Measurements from ENCODE around the gene GAGE12H.
"Not testable (repeated sequence)": the region's sequence is repeated elsewhere in the genome, so short reads cannot be mapped to it uniquely, and the experiment has no call there.

Gene GAGE12H

GRCh38 chrX:49579649-49580048 is at the start of gene GAGE12H:
GAGE12H (plus strand) TSS chrX:49579949; CDS start chrX:49581104, 1,155 bp downstream.
- not testable (repeated sequence) for H3K4me3 ChIP-seq (ENCODE audit: low read length); H3K27ac ChIP-seq (ENCODE audit: low read length); H3K4me1 ChIP-seq (ENCODE audit: low read length); H3K4me2 ChIP-seq (ENCODE audit: low read length); H3K36me3 ChIP-seq (replicated peaks; ENCODE audit: low read depth, low read length); H3K9ac ChIP-seq (ENCODE audit: low read length); H3K27me3 ChIP-seq (ENCODE audit: low read depth, low read length); H3K79me2 ChIP-seq (ENCODE audit: low read length); H3K9me3 ChIP-seq (ENCODE audit: insufficient read depth, low read length); H2AFZ ChIP-seq (ENCODE audit: low read depth, low read length); H4K20me1 ChIP-seq (ENCODE audit: insufficient read depth, low read length)

GRCh38 chrX:49531877-49532276 is 47.9 kb upstream of the GAGE12H start, which contains the start of gene GAGE12C:
GAGE12C (plus strand) TSS chrX:49532177; CDS start chrX:49533332, 1,155 bp downstream.
- not testable (repeated sequence) for H3K4me1 ChIP-seq (ENCODE audit: low read length); H3K27me3 ChIP-seq (ENCODE audit: low read depth, low read length); H3K4me3 ChIP-seq (ENCODE audit: low read length); H3K9me3 ChIP-seq (ENCODE audit: insufficient read depth, low read length); H3K4me2 ChIP-seq (ENCODE audit: low read length); H4K20me1 ChIP-seq (ENCODE audit: insufficient read depth, low read length); H3K27ac ChIP-seq (ENCODE audit: low read length); H3K36me3 ChIP-seq (replicated peaks; ENCODE audit: low read depth, low read length); H3K79me2 ChIP-seq (ENCODE audit: low read length); H3K9ac ChIP-seq (ENCODE audit: low read length); H2AFZ ChIP-seq (ENCODE audit: low read depth, low read length)

DNA sequence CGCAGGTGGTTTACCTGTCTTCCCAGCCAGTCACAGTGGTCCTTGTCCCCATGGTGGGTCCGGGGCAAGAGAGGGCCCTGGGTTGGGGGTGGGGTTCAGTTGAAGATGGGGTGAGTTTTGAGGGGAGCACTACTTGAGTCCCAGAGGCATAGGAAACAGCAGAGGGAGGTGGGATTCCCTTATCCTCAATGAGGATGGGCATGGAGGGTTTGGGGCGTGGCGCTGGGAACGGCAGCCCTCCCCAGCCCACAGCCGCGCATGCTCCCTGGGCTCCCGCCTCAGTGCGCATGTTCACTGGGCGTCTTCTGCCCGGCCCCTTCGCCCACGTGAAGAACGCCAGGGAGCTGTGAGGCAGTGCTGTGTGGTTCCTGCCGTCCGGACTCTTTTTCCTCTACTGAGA is 38.3 kb upstream of the GAGE12H start, which contains the start of gene GAGE12D:
Gene GAGE12D (plus strand): TSS at position 301 of the 400 bp plus-strand sequence. CDS start 1,155 bp downstream, outside the sequence.
- H3K4me1 ChIP-seq (ENCODE audit: low read length); H3K4me3 ChIP-seq (ENCODE audit: low read length); H3K36me3 ChIP-seq (replicated peaks; ENCODE audit: low read depth, low read length); H3K27me3 ChIP-seq (ENCODE audit: low read depth, low read length); H3K9me3 ChIP-seq (ENCODE audit: insufficient read depth, low read length); H3K79me2 ChIP-seq (ENCODE audit: low read length); H4K20me1 ChIP-seq (ENCODE audit: insufficient read depth, low read length); H2AFZ ChIP-seq (ENCODE audit: low read depth, low read length); H3K27ac ChIP-seq (ENCODE audit: low read length); H3K9ac ChIP-seq (ENCODE audit: low read length); H3K4me2 ChIP-seq (ENCODE audit: low read length): not testable (repeated sequence)

GRCh38 chrX:49550989-49551388 is 28.8 kb upstream of the GAGE12H start, which contains the start of gene GAGE12E:
GAGE12E (plus strand) TSS chrX:49551289; CDS start chrX:49552444, 1,155 bp downstream.
- H3K36me3 ChIP-seq (replicated peaks; ENCODE audit: low read depth, low read length); H3K4me1 ChIP-seq (ENCODE audit: low read length); H3K9me3 ChIP-seq (ENCODE audit: insufficient read depth, low read length); H2AFZ ChIP-seq (ENCODE audit: low read depth, low read length); H4K20me1 ChIP-seq (ENCODE audit: insufficient read depth, low read length); H3K4me2 ChIP-seq (ENCODE audit: low read length); H3K9ac ChIP-seq (ENCODE audit: low read length); H3K79me2 ChIP-seq (ENCODE audit: low read length); H3K27ac ChIP-seq (ENCODE audit: low read length); H3K27me3 ChIP-seq (ENCODE audit: low read depth, low read length); H3K4me3 ChIP-seq (ENCODE audit: low read length): not testable (repeated sequence)

DNA sequence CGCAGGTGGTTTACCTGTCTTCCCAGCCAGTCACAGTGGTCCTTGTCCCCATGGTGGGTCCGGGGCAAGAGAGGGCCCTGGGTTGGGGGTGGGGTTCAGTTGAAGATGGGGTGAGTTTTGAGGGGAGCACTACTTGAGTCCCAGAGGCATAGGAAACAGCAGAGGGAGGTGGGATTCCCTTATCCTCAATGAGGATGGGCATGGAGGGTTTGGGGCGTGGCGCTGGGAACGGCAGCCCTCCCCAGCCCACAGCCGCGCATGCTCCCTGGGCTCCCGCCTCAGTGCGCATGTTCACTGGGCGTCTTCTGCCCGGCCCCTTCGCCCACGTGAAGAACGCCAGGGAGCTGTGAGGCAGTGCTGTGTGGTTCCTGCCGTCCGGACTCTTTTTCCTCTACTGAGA is 19.2 kb upstream of the GAGE12H start, which contains the start of gene GAGE12F:
Gene GAGE12F (plus strand): TSS at position 301 of the 400 bp plus-strand sequence. CDS start 1,155 bp downstream, outside the sequence.
- H3K79me2 ChIP-seq (ENCODE audit: low read length); H3K4me3 ChIP-seq (ENCODE audit: low read length); H3K27ac ChIP-seq (ENCODE audit: low read length); H3K4me2 ChIP-seq (ENCODE audit: low read length); H3K36me3 ChIP-seq (replicated peaks; ENCODE audit: low read depth, low read length); H3K9me3 ChIP-seq (ENCODE audit: insufficient read depth, low read length); H3K27me3 ChIP-seq (ENCODE audit: low read depth, low read length); H3K4me1 ChIP-seq (ENCODE audit: low read length); H3K9ac ChIP-seq (ENCODE audit: low read length); H4K20me1 ChIP-seq (ENCODE audit: insufficient read depth, low read length); H2AFZ ChIP-seq (ENCODE audit: low read depth, low read length): not testable (repeated sequence)

DNA sequence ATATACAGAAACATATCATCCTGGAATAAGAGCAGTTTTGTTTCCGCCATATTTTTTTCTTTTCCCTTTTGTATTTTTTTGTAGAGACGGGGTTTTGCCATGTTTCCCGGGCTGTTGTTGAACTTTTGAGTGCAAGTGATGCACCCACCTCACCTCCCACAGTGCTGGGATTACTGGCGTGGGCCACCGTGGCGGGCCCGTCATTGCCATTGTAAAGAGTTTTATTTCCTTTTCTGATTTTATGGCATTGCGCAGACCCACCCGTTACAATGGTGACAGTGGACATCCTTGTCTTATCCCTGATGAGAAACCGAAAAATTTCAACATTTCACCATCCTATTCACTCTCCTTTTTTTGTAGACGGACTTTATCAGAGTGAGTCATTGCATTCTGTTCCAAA is 11.0 kb upstream of the GAGE12H start:
- H3K4me2 ChIP-seq (ENCODE audit: low read length), result not testable (repeated sequence)

GRCh38 chrX:49569152-49569551 is 10.6 kb upstream of the GAGE12H start:
- H3K79me2 ChIP-seq (ENCODE audit: low read length); H3K4me2 ChIP-seq (ENCODE audit: low read length); H3K4me1 ChIP-seq (ENCODE audit: low read length); H3K9me3 ChIP-seq (ENCODE audit: insufficient read depth, low read length); H3K36me3 ChIP-seq (replicated peaks; ENCODE audit: low read depth, low read length); H4K20me1 ChIP-seq (ENCODE audit: insufficient read depth, low read length); H2AFZ ChIP-seq (ENCODE audit: low read depth, low read length); H3K4me3 ChIP-seq (ENCODE audit: low read length); H3K27me3 ChIP-seq (ENCODE audit: low read depth, low read length); H3K9ac ChIP-seq (ENCODE audit: low read length); H3K27ac ChIP-seq (ENCODE audit: low read length): not testable (repeated sequence)

More for the DNA sequence above, 11.0 kb upstream of the GAGE12H start:
- not testable (repeated sequence) for H3K4me1 ChIP-seq (ENCODE audit: low read length); H3K27ac ChIP-seq (ENCODE audit: low read length); H3K36me3 ChIP-seq (replicated peaks; ENCODE audit: low read depth, low read length); H3K4me3 ChIP-seq (ENCODE audit: low read length); H3K27me3 ChIP-seq (ENCODE audit: low read depth, low read length); H4K20me1 ChIP-seq (ENCODE audit: insufficient read depth, low read length); H3K9me3 ChIP-seq (ENCODE audit: insufficient read depth, low read length); H3K9ac ChIP-seq (ENCODE audit: low read length); H3K79me2 ChIP-seq (ENCODE audit: low read length); H2AFZ ChIP-seq (ENCODE audit: low read depth, low read length)

DNA sequence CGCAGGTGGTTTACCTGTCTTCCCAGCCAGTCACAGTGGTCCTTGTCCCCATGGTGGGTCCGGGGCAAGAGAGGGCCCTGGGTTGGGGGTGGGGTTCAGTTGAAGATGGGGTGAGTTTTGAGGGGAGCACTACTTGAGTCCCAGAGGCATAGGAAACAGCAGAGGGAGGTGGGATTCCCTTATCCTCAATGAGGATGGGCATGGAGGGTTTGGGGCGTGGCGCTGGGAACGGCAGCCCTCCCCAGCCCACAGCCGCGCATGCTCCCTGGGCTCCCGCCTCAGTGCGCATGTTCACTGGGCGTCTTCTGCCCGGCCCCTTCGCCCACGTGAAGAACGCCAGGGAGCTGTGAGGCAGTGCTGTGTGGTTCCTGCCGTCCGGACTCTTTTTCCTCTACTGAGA is 9.6 kb upstream of the GAGE12H start, which contains the start of gene GAGE12G:
Gene GAGE12G (plus strand): TSS at position 301 of the 400 bp plus-strand sequence. CDS start 1,155 bp downstream, outside the sequence.
- H3K27ac ChIP-seq (ENCODE audit: low read length); H3K4me2 ChIP-seq (ENCODE audit: low read length); H3K4me3 ChIP-seq (ENCODE audit: low read length); H2AFZ ChIP-seq (ENCODE audit: low read depth, low read length); H4K20me1 ChIP-seq (ENCODE audit: insufficient read depth, low read length); H3K9ac ChIP-seq (ENCODE audit: low read length); H3K4me1 ChIP-seq (ENCODE audit: low read length); H3K27me3 ChIP-seq (ENCODE audit: low read depth, low read length); H3K79me2 ChIP-seq (ENCODE audit: low read length); H3K36me3 ChIP-seq (replicated peaks; ENCODE audit: low read depth, low read length); H3K9me3 ChIP-seq (ENCODE audit: insufficient read depth, low read length): not testable (repeated sequence)

DNA sequence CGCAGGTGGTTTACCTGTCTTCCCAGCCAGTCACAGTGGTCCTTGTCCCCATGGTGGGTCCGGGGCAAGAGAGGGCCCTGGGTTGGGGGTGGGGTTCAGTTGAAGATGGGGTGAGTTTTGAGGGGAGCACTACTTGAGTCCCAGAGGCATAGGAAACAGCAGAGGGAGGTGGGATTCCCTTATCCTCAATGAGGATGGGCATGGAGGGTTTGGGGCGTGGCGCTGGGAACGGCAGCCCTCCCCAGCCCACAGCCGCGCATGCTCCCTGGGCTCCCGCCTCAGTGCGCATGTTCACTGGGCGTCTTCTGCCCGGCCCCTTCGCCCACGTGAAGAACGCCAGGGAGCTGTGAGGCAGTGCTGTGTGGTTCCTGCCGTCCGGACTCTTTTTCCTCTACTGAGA is 9.4 kb downstream of the GAGE12H start, which contains the start of gene GAGE2A:
Gene GAGE2A (plus strand): TSS at position 301 of the 400 bp plus-strand sequence. CDS start 1,155 bp downstream, outside the sequence.
- H3K27ac ChIP-seq (ENCODE audit: low read length); H3K4me2 ChIP-seq (ENCODE audit: low read length); H3K4me3 ChIP-seq (ENCODE audit: low read length); H3K36me3 ChIP-seq (replicated peaks; ENCODE audit: low read depth, low read length); H3K27me3 ChIP-seq (ENCODE audit: low read depth, low read length); H3K9ac ChIP-seq (ENCODE audit: low read length); H4K20me1 ChIP-seq (ENCODE audit: insufficient read depth, low read length); H3K4me1 ChIP-seq (ENCODE audit: low read length); H3K9me3 ChIP-seq (ENCODE audit: insufficient read depth, low read length); H2AFZ ChIP-seq (ENCODE audit: low read depth, low read length); H3K79me2 ChIP-seq (ENCODE audit: low read length): not testable (repeated sequence)
